Spleen (tissue), 7 donors: ENCODE measurements around the gene GMCL2.

Source experiments
- CTCF ChIP-seq, 11 experiments: fragments of 200-600 bp in 7 of 11; fragments of 450-650 bp in 4 of 11; sonication (generic) in 4 of 11; IDR thresholded peaks in 8 of 11; conservative IDR thresholded peaks in 3 of 11; 1 replicate in 7 of 11; 2 replicates in 4 of 11; pipeline versions ENCODE4 v1.4.0 to v1.8.0; 2016 to 2021; ENCODE audit warnings: antibody characterized with exemption in 11 of 11, inconsistent platforms in 4 of 11, mild to moderate bottlenecking in 1 of 11
- POLR2A ChIP-seq, 3 donors: fragments of 450-650 bp; IDR thresholded peaks; one replicate each; pipeline ENCODE4 v1.5.1; 2017; ENCODE audit warnings: antibody characterized with exemption in 3 of 3, mild to moderate bottlenecking in 1 of 3
- POLR2AphosphoS5 ChIP-seq, 3 donors: sonication (generic); formaldehyde crosslinking; IDR thresholded peaks; one replicate each; pipeline ENCODE4 v1.5.1; 2017; ENCODE audit warnings: antibody characterized with exemption in 3 of 3
- donor health status: DM: no; HTN: no; CAD: no; lungs with moderate emphysema.
- donor health status: DM: no; HTN: no; CAD: no.
- donor health status: DM: no; HTN: no; CAD: no.

- no peak for TF ChIP-seq CTCF (IDR thresholded peaks at IDR 0.05 in 8 of 11, conservative IDR thresholded peaks at IDR 0.05 in 3 of 11)
- TF ChIP-seq POLR2AphosphoS5 (IDR thresholded peaks at IDR 0.05): peak in 2 of 3 donors; percentile 27 to 54
- TF ChIP-seq POLR2A (IDR thresholded peaks at IDR 0.05): no peak
Measured at GRCh38 chr5:178137991-178138390, 49.2 kb downstream of the GMCL2 start.
